Putamen (tissue), 1 donor: ENCODE results near the gene HLA-DOA.

Experiments
- DNase-seq: peaks from one replicate; pipeline ENCODE4 v3.0.0-alpha.2; 2016; ENCODE audit warnings: low spot score

Gene HLA-DOA

DNA sequence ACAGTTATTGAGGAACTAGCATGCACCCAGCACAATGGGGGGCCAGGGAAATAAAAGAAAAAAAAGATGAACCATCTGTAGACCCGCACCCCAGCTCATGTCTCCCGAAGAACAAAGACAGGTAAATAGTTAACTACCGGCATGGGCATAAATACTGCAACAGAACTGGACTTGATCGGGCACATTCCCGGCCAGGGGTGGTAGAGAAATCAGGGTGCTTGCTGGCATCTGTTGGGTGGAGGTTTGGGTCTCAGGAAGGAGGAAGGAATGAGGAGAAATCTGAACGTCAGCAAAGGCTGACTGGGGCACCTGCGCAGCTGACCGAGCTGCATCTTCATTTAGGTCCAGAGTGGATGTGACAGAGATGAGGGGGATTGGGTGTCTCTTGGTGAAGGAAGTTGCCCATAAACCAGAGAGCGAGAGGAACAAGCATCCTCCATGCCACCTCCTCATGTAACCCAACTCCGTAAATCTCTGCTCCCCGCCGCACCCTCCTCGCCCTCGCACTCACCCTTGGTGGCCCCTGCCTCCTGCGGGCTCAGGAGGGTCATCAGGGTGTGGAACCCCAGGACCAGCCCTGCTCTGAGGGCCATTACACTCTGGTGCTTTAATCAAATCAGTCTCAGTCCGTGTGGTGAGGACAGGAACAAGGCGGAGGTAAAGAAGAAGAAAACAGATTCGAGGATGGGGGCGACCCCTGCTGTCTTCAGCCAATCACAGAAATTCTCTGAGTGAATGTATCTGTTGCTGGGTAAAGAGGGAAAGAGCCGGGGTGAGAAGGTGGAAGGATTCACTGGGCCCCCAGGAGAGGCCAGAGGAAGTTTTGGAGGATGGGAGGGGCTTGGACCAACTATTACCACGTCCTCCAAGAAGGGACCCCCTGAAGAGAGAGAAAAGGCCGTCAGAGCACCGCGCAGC lies at the start of gene HLA-DOA:
HLA-DOA (minus strand) TSS at position 648 of the 918 bp plus-strand sequence.
- DNase-seq = no peak

GRCh38 chr6:33057222-33058150 lies 48.1 kb upstream of the HLA-DOA start:
- no peak for DNase-seq

DNA sequence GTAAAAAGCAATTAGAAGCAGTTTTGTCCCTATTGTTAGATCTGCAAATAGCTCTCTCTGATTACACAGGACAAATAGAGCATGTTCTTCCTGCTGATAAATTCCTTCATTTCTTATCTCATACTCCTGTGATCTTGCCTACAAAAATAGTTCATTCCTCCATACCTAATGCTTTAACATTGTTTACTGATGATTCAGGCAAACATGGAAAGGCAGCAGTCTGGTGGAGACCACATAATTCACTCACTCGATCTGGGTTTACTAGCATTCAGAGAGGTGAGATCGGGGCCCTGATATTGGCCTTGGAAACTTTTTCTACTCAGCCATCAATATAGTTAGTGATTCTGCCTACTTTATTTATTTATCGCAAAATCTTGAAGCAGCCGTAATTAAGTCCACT lies 43.8 kb upstream of the HLA-DOA start:
- no peak for DNase-seq

- no peak for DNase-seq
Measured at GRCh38 chr6:33052627-33053026, 43.2 kb upstream of the HLA-DOA start.

GRCh38 chr6:33050014-33050810 lies 40.8 kb upstream of the HLA-DOA start:
- DNase-seq = no peak

DNA sequence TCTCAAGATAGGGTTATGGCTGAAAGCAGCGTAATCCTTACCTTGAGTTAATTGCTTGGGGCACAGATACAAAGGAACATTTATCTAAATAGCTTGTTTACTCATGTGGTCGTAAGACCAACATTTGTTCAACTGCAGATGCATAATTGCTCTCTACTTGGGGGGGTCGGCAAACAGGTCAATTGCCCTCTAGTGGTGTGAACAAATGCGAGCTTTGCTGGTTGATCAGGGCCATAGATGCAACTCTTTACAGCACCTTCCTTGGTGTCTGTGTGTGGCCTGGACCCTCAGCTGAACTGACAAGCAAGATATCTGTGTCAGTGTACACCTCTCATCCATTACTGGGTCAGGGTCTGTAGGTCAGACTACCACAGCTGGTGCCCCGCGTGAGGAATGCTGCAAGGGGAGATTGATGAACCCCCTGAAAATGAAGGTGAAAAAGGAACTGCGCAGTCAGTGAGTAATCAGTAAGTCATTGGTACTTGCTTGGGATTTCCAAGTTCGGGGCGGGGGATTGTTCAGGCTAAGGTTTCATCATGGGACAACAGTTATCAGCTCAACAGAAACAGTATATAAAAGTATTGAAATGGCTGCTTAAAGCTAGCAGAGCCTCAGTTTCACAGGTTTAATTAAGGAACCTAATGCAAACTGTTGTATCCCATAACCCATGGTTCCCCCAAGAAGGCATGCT lies 40.1 kb upstream of the HLA-DOA start:
- no peak for DNase-seq

DNA sequence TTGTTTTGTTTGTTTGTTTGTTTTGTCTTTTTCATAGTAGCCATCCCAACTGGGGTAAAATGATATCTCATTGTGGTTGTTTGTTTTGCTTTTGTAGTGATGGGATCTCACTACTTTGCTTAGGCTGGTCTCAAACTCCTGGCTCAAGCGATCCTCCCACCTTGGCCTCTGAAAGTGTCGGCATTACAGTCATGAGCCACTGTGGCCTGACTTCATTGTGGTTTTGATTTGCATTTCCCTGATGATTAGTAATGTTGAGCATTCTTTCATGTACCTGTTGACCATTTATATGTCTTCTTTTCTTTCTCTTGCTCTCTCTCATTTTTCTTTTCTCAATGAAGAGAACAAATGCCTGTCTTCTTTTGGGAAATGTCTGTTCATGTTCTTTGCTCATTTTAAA lies 30.8 kb upstream of the HLA-DOA start:
- no peak for DNase-seq

DNA sequence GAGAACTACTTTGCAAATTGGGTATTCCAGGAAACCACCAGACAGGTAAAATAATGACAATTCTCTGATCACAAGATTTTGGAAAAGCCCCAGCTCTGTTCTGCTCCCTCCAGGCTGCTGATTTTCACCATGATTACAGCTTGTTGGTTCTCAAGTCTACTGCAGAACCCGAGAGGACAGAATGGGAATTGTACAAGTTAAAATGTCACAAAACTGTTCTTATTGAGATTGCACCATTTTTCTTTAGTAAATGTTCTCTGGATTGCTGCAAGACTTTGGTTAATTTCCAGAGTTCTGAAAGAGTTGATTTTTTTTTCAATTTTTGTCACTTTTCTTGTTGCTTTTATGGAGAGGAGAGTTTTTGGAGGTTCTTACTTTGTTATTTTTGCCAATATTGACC lies 27.1 kb upstream of the HLA-DOA start:
- no peak for DNase-seq

- DNase-seq = peak; percentile 42
Measured at GRCh38 chr6:33034554-33034953, 25.2 kb upstream of the HLA-DOA start.

DNA sequence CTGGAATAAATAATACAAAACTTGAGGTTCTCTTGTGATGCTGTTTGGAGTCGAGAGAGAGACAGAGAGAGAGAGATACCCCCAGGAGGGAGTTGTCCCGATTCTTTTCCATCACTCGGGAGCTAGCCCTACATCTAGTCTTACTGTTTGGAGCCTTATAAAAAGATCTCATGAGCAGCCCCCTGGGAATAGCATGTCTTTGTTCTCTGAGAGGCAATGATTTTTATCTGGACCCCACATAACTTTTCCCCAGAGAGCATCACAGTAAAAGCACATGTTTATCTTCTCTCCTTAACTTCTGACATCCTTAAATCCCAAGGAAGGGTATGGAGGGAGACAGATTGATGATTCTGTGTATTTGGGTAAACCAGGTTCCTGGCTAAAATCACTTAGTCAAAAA lies 20.9 kb upstream of the HLA-DOA start:
- DNase-seq = no peak

DNA sequence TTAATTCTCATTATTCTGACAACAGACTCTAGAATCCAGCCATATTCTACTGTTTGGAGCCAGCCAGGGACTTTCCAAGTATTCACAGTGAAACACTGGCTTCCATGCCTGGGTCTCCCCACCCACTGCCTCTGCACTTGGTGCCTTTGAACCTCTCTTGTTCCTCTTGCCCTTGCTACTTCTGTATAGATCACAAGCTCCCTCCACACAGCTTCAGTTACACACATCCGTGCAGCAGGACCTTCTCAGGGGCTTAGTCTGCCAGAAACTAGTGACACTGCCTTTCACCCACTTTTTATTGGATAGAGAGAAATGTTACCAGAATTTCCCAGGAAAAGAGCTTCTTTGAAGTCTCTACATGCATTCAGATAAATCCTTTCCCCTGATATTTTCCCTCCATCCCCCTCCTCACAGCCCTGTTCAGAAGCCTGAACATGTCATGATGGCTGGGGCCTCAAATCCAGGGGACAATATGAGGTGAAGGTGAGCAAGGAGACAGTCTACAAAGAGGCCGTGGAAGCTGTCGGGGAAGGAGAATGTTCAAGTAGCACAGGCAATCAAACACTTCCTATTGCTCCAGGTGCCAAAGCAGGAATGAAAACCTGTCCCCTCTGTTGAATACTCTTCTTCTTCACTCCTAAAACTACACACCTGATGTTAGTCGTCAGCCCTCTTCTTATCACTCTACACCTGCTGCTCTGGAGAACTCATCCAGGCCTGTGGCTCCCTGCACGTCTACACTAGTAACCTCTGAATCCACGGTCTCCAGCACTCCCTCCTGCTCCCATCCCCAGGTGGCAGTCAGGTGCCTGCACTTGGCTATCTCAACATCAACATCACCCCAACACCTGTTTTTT lies 20.2 kb upstream of the HLA-DOA start:
- peak; percentile 47 for DNase-seq

DNA sequence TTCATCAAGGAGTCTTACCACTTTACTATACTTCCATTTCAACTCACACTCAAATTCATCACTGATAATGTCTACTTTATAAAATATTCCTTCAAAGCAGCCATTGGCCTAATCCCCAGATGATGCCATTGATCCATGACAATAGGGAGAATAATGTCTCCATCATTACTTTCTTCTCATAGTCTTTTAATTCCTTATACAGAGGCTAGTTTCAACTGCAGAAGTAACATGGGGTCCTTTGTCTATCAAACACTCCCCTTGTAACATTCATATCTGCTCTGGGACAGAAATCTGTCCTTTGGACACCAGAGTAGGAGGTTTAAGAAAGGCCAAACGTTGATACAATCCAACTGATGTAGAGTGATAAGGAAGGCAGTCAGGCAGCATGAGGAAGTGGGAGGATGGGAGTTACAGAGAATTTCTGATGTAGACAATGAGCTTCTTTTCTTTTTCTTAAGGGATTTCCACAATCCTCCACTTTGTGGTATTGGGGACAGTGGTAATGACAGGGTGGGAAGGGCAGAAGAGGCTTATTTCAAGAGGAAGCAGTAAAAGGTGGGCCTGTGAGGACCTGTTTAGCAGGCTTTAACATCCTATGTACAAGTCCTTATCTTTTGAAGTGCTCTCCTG lies 18.9 kb upstream of the HLA-DOA start:
- DNase-seq = no peak

DNA sequence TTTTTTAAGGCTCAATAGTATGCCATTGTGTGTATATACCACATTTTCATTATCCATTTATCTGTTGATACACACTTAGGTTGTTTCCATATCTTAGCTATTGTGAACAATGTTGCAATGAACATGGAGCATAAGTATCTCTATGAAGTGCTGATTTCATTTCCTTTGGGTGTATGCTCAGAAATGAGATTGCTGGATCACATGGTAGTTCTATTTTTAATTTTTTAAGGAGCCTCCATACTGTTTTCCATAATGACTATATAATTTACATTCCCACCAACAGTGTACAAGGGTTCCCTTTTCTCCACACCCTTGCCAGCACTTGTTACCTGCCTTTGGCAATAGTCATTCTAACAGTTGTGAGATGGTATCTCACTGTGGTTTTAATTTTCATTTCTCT lies 15.1 kb upstream of the HLA-DOA start:
- no peak for DNase-seq

GRCh38 chr6:33023536-33023935 lies 14.1 kb upstream of the HLA-DOA start:
- no peak for DNase-seq

DNA sequence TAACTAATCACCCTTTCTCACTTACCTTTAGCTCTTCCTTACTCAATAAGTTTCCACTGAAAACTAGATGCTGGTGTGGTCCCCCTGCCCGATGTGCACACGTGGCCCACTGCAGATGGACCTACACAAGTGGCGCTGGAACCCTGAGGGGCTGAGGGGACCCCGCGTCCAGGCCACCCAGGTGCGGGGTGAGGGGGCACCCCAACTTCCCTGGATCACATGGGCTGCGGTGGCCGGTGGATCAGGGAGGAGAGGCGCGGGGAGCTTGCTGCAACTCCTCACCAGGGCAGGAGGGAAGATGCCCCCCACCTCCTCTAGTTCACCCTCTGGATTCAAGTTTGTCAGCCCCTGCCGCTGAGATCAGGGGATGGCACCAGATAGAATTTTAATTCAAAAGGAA lies 12.5 kb upstream of the HLA-DOA start:
- no peak for DNase-seq

DNA sequence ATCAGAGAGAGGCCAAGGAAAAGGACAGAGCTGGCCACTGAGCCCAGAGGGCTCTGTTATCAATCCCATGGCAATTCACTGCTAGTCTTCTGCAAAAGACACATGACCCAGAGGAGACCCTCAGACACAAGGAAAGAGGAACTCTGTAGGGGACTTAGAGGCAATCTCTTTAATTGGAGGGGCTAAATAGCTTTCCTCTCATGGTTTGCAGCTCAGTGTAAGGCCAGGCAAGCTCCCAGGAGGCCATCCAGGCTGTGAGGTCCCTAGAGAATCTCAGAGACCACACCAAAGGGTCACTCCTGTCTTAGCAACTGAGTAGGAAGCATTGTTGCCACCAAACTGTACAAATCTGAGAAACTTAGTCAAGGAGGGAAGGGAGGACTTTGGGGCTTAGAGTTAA lies 10.0 kb upstream of the HLA-DOA start:
- no peak for DNase-seq

DNA sequence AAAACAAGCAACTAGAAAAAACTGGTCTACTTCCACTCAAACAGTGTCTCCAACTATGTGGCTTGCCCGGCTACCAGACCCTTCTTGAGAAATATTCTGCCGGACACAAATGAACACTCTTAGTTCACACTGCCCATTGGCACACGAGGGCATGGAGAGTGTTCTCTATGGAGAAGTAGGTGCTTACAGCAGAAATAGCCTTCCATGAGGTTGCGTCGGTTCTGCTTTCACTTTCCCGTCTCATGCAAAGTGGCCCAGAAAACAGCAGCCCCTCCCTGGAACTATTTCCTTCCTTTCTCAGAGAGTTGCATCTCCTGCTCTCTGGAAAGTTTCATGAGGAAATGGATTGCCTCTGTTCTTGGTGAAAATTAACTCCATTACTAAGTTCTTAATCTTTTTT lies 9.5 kb upstream of the HLA-DOA start:
- peak; percentile 61 for DNase-seq

- DNase-seq = no peak
Measured at GRCh38 chr6:33018418-33018817, 9.0 kb upstream of the HLA-DOA start.

DNA sequence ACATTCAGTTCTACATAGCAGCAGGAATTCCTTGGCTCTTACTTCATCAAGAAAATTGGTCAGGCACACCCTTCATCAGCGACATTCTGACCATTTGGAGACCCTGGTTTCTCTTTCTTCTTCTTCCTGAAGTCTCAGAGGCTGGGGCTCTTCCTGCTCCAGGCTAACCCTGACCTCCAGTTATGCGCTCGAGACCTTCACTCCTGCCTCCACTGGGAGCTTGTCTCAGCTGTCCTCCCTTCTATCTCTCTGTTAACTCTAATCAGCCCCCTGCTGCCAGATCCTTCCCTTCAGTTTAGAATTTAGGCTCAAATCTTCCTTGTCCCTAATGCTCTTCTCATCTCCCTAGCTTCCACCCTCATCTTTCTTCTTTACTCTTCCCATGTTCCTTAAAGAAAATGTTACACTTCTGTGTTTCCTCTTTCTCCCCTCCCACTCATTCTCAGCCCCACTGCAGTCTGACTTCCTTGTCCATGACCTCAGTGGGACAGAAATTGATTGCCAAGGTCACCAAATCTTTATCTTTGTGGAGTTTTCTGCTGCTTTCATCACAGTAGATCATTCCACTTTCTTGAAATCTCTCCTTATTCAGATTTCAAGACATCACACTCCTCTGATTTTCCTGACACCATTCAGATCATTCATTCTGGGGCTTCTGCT lies 8.4 kb upstream of the HLA-DOA start:
- no peak for DNase-seq
